HG03060 (cell line): ENCODE data around the gene FAM90A1.
"Not testable (repeated sequence)": the region's sequence is repeated elsewhere in the genome, so short reads cannot be mapped to it uniquely, and the experiment has no call there.

Experiments
- ATAC-seq: cut with Tn5 transposase; IDR thresholded peaks from one replicate; pipeline ENCODE4 v1.9.1; 2021; ENCODE audit warnings: low read depth, moderate number of reproducible peaks; ENCODE audit not compliant: unreplicated experiment

Gene FAM90A1

GRCh38 chr12:8226992-8227731, at the start of gene FAM90A1:
Gene FAM90A1 (minus strand): TSS chr12:8227618. CDS start chr12:8224832, 2,786 bp downstream.
- not testable (repeated sequence) for ATAC-seq

GRCh38 chr12:8276397-8276796, 49.0 kb upstream of the FAM90A1 start:
- not testable (repeated sequence) for ATAC-seq

GRCh38 chr12:8266706-8267105, 39.3 kb upstream of the FAM90A1 start:
- ATAC-seq = not testable (repeated sequence)

- ATAC-seq = not testable (repeated sequence)
Measured at GRCh38 chr12:8264236-8264635, 36.8 kb upstream of the FAM90A1 start.

- not testable (repeated sequence) for ATAC-seq
Measured at GRCh38 chr12:8261111-8261554, 33.7 kb upstream of the FAM90A1 start.

- not testable (repeated sequence) for ATAC-seq
Measured at GRCh38 chr12:8256356-8256755, 28.9 kb upstream of the FAM90A1 start.

- not testable (repeated sequence) for ATAC-seq
Measured at GRCh38 chr12:8254705-8255104, 27.3 kb upstream of the FAM90A1 start.

GRCh38 chr12:8252056-8252818, 24.8 kb upstream of the FAM90A1 start:
- ATAC-seq = not testable (repeated sequence)

- ATAC-seq = not testable (repeated sequence)
Measured at GRCh38 chr12:8251616-8252015, 24.2 kb upstream of the FAM90A1 start.

GRCh38 chr12:8246941-8247535, 19.6 kb upstream of the FAM90A1 start:
- not testable (repeated sequence) for ATAC-seq

- not testable (repeated sequence) for ATAC-seq
Measured at GRCh38 chr12:8243682-8244161, 16.3 kb upstream of the FAM90A1 start.

- not testable (repeated sequence) for ATAC-seq
Measured at GRCh38 chr12:8242880-8243681, 15.7 kb upstream of the FAM90A1 start.

- ATAC-seq = not testable (repeated sequence)
Measured at GRCh38 chr12:8242622-8242879, 15.1 kb upstream of the FAM90A1 start.

- not testable (repeated sequence) for ATAC-seq
Measured at GRCh38 chr12:8241917-8242621, 14.7 kb upstream of the FAM90A1 start.

GRCh38 chr12:8240340-8241114, 13.1 kb upstream of the FAM90A1 start:
- ATAC-seq = not testable (repeated sequence)

- not testable (repeated sequence) for ATAC-seq
Measured at GRCh38 chr12:8237031-8237430, 9.6 kb upstream of the FAM90A1 start.

- ATAC-seq = not testable (repeated sequence)
Measured at GRCh38 chr12:8235316-8236157, 8.1 kb upstream of the FAM90A1 start.

- not testable (repeated sequence) for ATAC-seq
Measured at GRCh38 chr12:8234746-8235145, 7.3 kb upstream of the FAM90A1 start.
